OCI-LY3 (cell line): ENCODE data around the gene PLA2G12B.

Experiments used
- H2AFZ ChIP-seq: fragments of 200-600, 300-600 bp; shearing (Covaris generic); 2 replicates; pipeline ENCODE4 v1.6.0; 2014; ENCODE audit warnings: antibody characterized with exemption, low read depth, low read length
- H3K27ac ChIP-seq: fragments of 200-600, 300-600 bp; sonication (generic); 2 replicates; pipeline ENCODE4 v1.5.1; 2014; ENCODE audit warnings: mild to moderate bottlenecking, low read length, moderate library complexity, mixed read lengths
- H3K27me3 ChIP-seq: fragments of 200-600, 300-600 bp; sonication (generic); 2 replicates; pipeline ENCODE4 v1.6.1; 2014; ENCODE audit warnings: low read depth, low read length, mixed read lengths
- H3K36me3 ChIP-seq: fragments of 200-600, 300-600 bp; sonication (generic); replicated peaks from 2 replicates; pipeline ENCODE3; 2014; ENCODE audit warnings: low read depth, low read length, mixed read lengths
- H3K4me1 ChIP-seq: fragments of 300-600, 200-600 bp; sonication (generic); 2 replicates; pipeline ENCODE4 v1.6.1; 2014; ENCODE audit warnings: low read length, mixed read lengths
- H3K4me2 ChIP-seq: fragments of 200-600, 300-600 bp; sonication (generic); 2 replicates; pipeline ENCODE4 v1.6.1; 2014; ENCODE audit warnings: low read length, mixed read lengths
- H3K4me3 ChIP-seq: fragments of 300-600, 200-600 bp; sonication (generic); 2 replicates; pipeline ENCODE4 v1.5.1; 2014; ENCODE audit warnings: antibody characterized with exemption, mild to moderate bottlenecking, low read length, moderate library complexity
- H3K79me2 ChIP-seq: fragments of 300-600, 200-600 bp; shearing (Covaris generic); 2 replicates; pipeline ENCODE4 v1.6.1; 2014; ENCODE audit warnings: mild to moderate bottlenecking, low read length, mixed read lengths
- H3K9ac ChIP-seq: fragments of 300-600, 200-600 bp; shearing (Covaris generic); 2 replicates; pipeline ENCODE4 v1.6.0; 2014; ENCODE audit warnings: mild to moderate bottlenecking, low read length, moderate library complexity
- H3K9me3 ChIP-seq: fragments of 200-600, 300-600 bp; shearing (Covaris generic); 2 replicates; pipeline ENCODE4 v1.6.1; 2014; ENCODE audit warnings: low read length, mixed read lengths; ENCODE audit not compliant: insufficient read depth
- H4K20me1 ChIP-seq: fragments of 200-600, 300-600 bp; sonication (generic); 2 replicates; pipeline ENCODE4 v1.6.1; 2016; ENCODE audit warnings: low read length, mixed read lengths; ENCODE audit not compliant: insufficient read depth
- CTCF ChIP-seq: fragments of 200-600, 300-600 bp; sonication (generic); IDR thresholded peaks from 2 replicates; pipeline ENCODE4 v1.5.1; 2014; ENCODE audit warnings: antibody characterized with exemption, low read length, low read depth
- EZH2phosphoT487 ChIP-seq: fragments of 200-600 bp; shearing (Covaris generic); IDR thresholded peaks from 2 replicates; pipeline ENCODE4 v1.6.1; 2018; ENCODE audit warnings: antibody characterized with exemption, mixed run types, low read depth

PLA2G12B gene

GRCh38 chr10:72885953-72886352 lies 68.7 kb downstream of the PLA2G12B start:
- no peak overlapping the region for H3K27ac ChIP-seq
- H3K79me2 ChIP-seq: no peaks in the 10 kb centered on the region
- H3K4me2 ChIP-seq: no peak overlapping the region
- TF ChIP-seq CTCF (no peak), EZH2phosphoT487 (no peak)
- no peak overlapping the region for H3K4me3 ChIP-seq
- H4K20me1 ChIP-seq: no peaks in the 10 kb centered on the region
- H2AFZ ChIP-seq: no peak overlapping the region
- H3K27me3 ChIP-seq: no peaks in the 10 kb centered on the region
- H3K4me1 ChIP-seq: no peaks in the 10 kb centered on the region
- H3K36me3 ChIP-seq: no peaks in the 10 kb centered on the region
- no peak overlapping the region for H3K9ac ChIP-seq
- H3K9me3 ChIP-seq: no peaks in the 10 kb centered on the region
